ENCODE results near the gene HS3ST3A1. TPM values are rescaled to one million over a fixed set of nuclear protein-coding genes. Genes with fewer than 3 reads are reported as not detected.
A peak's percentile ranks its signal among the peaks of the same experiment; 100 is the strongest.

The HS3ST3A1 gene
- total and polyA plus RNA-seq, 2 donors from 2014 or later, result 1.2 to 2.2 TPM

DNA sequence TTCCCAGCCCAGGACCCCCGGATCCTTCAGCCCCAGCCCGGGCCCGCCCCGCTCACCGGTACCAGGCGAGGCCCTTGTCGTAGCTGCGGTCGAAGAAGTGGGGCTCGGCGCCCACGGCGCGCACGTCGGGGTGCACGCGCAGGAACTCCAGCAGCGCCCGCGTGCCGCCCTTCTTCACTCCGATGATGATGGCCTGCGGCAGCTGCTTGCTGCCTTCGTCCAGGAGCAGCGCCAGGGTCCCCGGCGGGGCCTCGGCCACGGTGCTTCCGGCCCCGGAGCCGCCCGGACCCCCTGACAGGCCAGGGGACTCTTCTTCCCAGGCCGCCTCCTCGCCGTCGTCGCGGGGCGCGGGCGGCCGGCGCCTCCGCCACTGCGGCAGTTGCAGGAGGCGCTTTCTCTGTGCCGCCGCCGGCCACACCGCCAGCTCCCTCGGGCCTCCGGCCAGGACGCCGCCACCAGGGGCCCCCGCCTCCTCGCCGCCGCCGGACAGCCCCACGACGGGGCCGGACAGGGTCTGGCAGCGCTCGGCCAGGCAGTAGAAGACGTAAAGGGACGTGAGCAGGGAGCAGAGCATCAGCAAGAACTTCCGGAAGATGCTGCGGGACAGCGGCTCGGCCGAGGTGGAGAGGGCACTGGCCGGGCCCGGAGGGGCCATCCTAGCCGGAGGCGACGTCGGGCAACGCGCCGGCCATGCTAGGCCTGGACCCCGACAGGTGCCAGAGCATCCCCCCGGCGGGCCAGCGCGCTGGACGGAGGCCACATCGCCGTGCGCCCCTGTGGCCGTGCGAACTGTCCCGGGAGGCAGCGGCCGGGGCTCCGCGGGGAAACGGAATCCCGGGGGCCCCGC, 1.0 kb downstream of the HS3ST3A1 start:
- H3K9ac ChIP-seq (ENCODE audit: low read length in 3 of 3), result no peak overlapping the region
- H3K9me3 ChIP-seq (ENCODE audit: control insufficient read depth in 2 of 3, insufficient read depth in 1 of 3, low read length in 3 of 3), result peaks cover 0 to 2% (median 0%) of the 10 kb centered on the region in 3 donors
- H3K27ac ChIP-seq (ENCODE audit: low read depth in 2 of 2, low read length in 2 of 2), result peak overlapping the region in 1 of 2 donors; percentile 32
- intact Hi-C loops (cut with DNase I), result no loop called here
- FAIRE-seq (no peak), DNase-seq (peak in 3 of 5 donors; percentile 25 to 67 (median 26))
- peaks cover 0 to 3% (median 0%) of the 10 kb centered on the region in 3 donors for H3K4me1 ChIP-seq (ENCODE audit: control insufficient read depth in 2 of 3, insufficient read depth in 2 of 3, low read depth in 1 of 3, low read length in 3 of 3)
- H3K36me3 ChIP-seq (ENCODE audit: control insufficient read depth in 2 of 3, insufficient read depth in 3 of 3, low read length in 3 of 3), result no peaks in the 10 kb centered on the region
- H3K4me3 ChIP-seq (ENCODE audit: low read length in 3 of 3), result peak overlapping the region in 2 of 3 donors; percentile 8 to 49
- TF ChIP-seq, protein P1, sequence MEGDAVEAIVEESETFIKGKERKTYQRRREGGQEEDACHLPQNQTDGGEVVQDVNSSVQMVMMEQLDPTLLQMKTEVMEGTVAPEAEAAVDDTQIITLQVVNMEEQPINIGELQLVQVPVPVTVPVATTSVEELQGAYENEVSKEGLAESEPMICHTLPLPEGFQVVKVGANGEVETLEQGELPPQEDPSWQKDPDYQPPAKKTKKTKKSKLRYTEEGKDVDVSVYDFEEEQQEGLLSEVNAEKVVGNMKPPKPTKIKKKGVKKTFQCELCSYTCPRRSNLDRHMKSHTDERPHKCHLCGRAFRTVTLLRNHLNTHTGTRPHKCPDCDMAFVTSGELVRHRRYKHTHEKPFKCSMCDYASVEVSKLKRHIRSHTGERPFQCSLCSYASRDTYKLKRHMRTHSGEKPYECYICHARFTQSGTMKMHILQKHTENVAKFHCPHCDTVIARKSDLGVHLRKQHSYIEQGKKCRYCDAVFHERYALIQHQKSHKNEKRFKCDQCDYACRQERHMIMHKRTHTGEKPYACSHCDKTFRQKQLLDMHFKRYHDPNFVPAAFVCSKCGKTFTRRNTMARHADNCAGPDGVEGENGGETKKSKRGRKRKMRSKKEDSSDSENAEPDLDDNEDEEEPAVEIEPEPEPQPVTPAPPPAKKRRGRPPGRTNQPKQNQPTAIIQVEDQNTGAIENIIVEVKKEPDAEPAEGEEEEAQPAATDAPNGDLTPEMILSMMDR (IDR thresholded peaks at IDR 0.05; ENCODE audit: borderline replicate concordance, extremely low read depth, insufficient read depth), result no peak
- peaks cover 2% of the 10 kb centered on the region for H3K27me3 ChIP-seq (ENCODE audit: control insufficient read depth, insufficient read depth, low read length)

GRCh38 chr17:13599864-13600263, 1.9 kb downstream of the HS3ST3A1 start:
- H3K4me3 ChIP-seq (ENCODE audit: low read length in 3 of 3), result peak overlapping the region in 1 of 3 donors; percentile 40
- peaks cover 2% of the 10 kb centered on the region for H3K27me3 ChIP-seq (ENCODE audit: control insufficient read depth, insufficient read depth, low read length)
- no peaks in the 10 kb centered on the region for H3K36me3 ChIP-seq (ENCODE audit: control insufficient read depth in 2 of 3, insufficient read depth in 3 of 3, low read length in 3 of 3)
- intact Hi-C loops (cut with DNase I), result loop anchor here (5.0 kb wide), 1 partner anchor 1327 kb away; no protein-coding TSS in a partner anchor
- H3K27ac ChIP-seq (ENCODE audit: low read depth in 2 of 2, low read length in 2 of 2), result no peak overlapping the region
- no peak overlapping the region for H3K9ac ChIP-seq (ENCODE audit: low read length in 3 of 3)
- TF ChIP-seq, protein P1 (IDR thresholded peaks at IDR 0.05; ENCODE audit: borderline replicate concordance, extremely low read depth, insufficient read depth), result no peak
- H3K4me1 ChIP-seq (ENCODE audit: control insufficient read depth in 2 of 3, insufficient read depth in 2 of 3, low read depth in 1 of 3, low read length in 3 of 3), result peaks cover 0 to 3% (median 0%) of the 10 kb centered on the region in 3 donors
- FAIRE-seq, result no peak
- DNase-seq, result peak in 1 of 5 donors; percentile 64
- H3K9me3 ChIP-seq (ENCODE audit: control insufficient read depth in 2 of 3, insufficient read depth in 1 of 3, low read length in 3 of 3), result peaks cover 0 to 2% (median 0%) of the 10 kb centered on the region in 3 donors

DNA sequence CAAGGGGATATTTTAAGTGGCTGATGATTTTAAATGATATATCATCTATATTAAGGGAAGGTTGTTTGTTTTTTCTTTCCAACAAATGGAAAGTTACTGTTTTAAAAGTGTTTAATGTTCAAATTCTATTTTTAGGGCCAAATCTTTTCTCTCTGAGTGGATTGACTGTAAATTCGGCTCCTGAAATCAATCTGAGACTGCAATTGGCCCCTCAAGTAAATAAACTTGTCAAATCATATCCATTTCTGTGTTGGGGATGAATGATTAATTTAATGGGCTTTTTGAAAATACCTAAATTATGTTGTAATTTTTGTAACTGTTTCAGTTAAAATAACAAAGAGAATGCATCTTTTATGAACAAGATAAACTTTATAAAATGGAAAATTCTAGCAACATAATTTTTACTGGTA, 2.6 kb downstream of the HS3ST3A1 start:
- Histone ChIP-seq H3K4me3 (ENCODE audit: low read length in 3 of 3) (peak overlapping the region in 1 of 3 donors; percentile 6), H3K4me1 (ENCODE audit: control insufficient read depth in 2 of 3, insufficient read depth in 2 of 3, low read depth in 1 of 3, low read length in 3 of 3) (peaks cover 0 to 3% (median 0%) of the 10 kb centered on the region in 3 donors), H3K36me3 (ENCODE audit: control insufficient read depth in 2 of 3, insufficient read depth in 3 of 3, low read length in 3 of 3) (no peaks in the 10 kb centered on the region), H3K9ac (ENCODE audit: low read length in 3 of 3) (no peak overlapping the region), H3K9me3 (ENCODE audit: control insufficient read depth in 2 of 3, insufficient read depth in 1 of 3, low read length in 3 of 3) (peaks cover 0 to 2% (median 0%) of the 10 kb centered on the region in 3 donors), H3K27ac (ENCODE audit: low read depth in 2 of 2, low read length in 2 of 2) (no peak overlapping the region), H3K27me3 (ENCODE audit: control insufficient read depth, insufficient read depth, low read length) (peaks cover 2% of the 10 kb centered on the region)
- TF ChIP-seq, protein P1 (IDR thresholded peaks at IDR 0.05; ENCODE audit: borderline replicate concordance, extremely low read depth, insufficient read depth), result no peak
- DNase-seq, result no peak
- intact Hi-C loops (cut with DNase I), result loop anchor here (5.0 kb wide), 1 partner anchor 1328 kb away; no protein-coding TSS in a partner anchor
- no peak for FAIRE-seq
